ENCODE results near the gene GABARAP. TPM values are rescaled to one million over a fixed set of nuclear protein-coding genes. Genes with fewer than 3 reads are reported as not detected.

Gene GABARAP
- total and polyA plus RNA-seq, 2 of the 13 experiments (the other 11 are each of a cell fraction or from before 2014, with no cell fraction given), result 161 to 310 TPM

- TF ChIP-seq NFIB (CRISPR knock-in tag; IDR thresholded peaks at IDR 0.05; ENCODE audit: borderline replicate concordance) (no peak), ELF4 (CRISPR knock-in tag; IDR thresholded peaks at IDR 0.05; ENCODE audit: borderline replicate concordance) (peak; percentile 29; the same call in 1 of the 2 replicates), ZNF264 (CRISPR knock-in tag; IDR thresholded peaks at IDR 0.05) (no peak), ZFX (CRISPR knock-in tag; IDR thresholded peaks at IDR 0.05; ENCODE audit: low read depth) (no peak), ZHX1 (CRISPR knock-in tag; IDR thresholded peaks at IDR 0.05; ENCODE audit: low read depth) (no peak), TOE1 (CRISPR knock-in tag; IDR thresholded peaks at IDR 0.05) (no peak), NCOA5 (CRISPR knock-in tag; IDR thresholded peaks at IDR 0.05) (no peak), MTF2 (CRISPR knock-in tag; IDR thresholded peaks at IDR 0.05; ENCODE audit: borderline replicate concordance) (no peak), GATAD1 (CRISPR knock-in tag; IDR thresholded peaks at IDR 0.05) (peak; percentile 92), BCLAF1 (IDR thresholded peaks at IDR 0.05) (no peak), RELA (CRISPR knock-in tag; IDR thresholded peaks at IDR 0.05) (0 out of 2 replicates have a peak, but pooled peaks have one; percentile 21), BRD4 (CRISPR knock-in tag; IDR thresholded peaks at IDR 0.05) (no peak), DZIP1 (CRISPR knock-in tag; IDR thresholded peaks at IDR 0.05) (no peak), ZNF790 (CRISPR knock-in tag; IDR thresholded peaks at IDR 0.05; ENCODE audit: borderline replicate concordance) (no peak), ZNF510 (CRISPR knock-in tag; IDR thresholded peaks at IDR 0.05; ENCODE audit: low read depth) (0 out of 2 replicates have a peak, but pooled peaks have one; percentile 2), PAX8 (CRISPR knock-in tag; IDR thresholded peaks at IDR 0.05; ENCODE audit: borderline replicate concordance) (no peak), ETS1 (CRISPR knock-in tag; IDR thresholded peaks at IDR 0.05) (no peak), ZNF275 (CRISPR knock-in tag; IDR thresholded peaks at IDR 0.05; ENCODE audit: borderline replicate concordance) (no peak), ZSCAN29 (CRISPR knock-in tag; conservative IDR thresholded peaks at IDR 0.05) (no peak), ZNF441 (CRISPR knock-in tag; IDR thresholded peaks at IDR 0.05; ENCODE audit: borderline replicate concordance) (no peak)
Measured at GRCh38 chr17:7251661-7252175, 9.5 kb upstream of the GABARAP start, which contains the start of gene CTDNEP1 (continued).
